Osteoblast (primary cell): Measurements from ENCODE around the gene LCOR. TPM values are rescaled to one million over a fixed set of nuclear protein-coding genes. Genes with fewer than 3 reads are reported as not detected.

Experiments
- DNase-seq: peaks from one replicate; pipeline ENCODE4 v3.0.0; 2011; ENCODE audit warnings: low spot score, mixed read lengths; ENCODE audit not compliant: insufficient read length; ENCODE audit errors: missing footprints
- H2AFZ ChIP-seq: 2 replicates; pipeline ENCODE4 v1.6.0; 2011; ENCODE audit warnings: mild to moderate bottlenecking, low read length
- H3K27ac ChIP-seq: 2 replicates; pipeline ENCODE4 v1.5.1; 2011; ENCODE audit warnings: mild to moderate bottlenecking, low read depth, low read length, moderate library complexity
- H3K27me3 ChIP-seq: 2 replicates; pipeline ENCODE4 v1.6.0; 2012; ENCODE audit warnings: mild to moderate bottlenecking, control low read depth, inconsistent platforms, low read length, moderate library complexity; ENCODE audit not compliant: insufficient read depth
- H3K36me3 ChIP-seq: 2 replicates; pipeline ENCODE4 v1.5.1; 2011; ENCODE audit warnings: mild to moderate bottlenecking, low read length, control low read depth, moderate library complexity; ENCODE audit not compliant: insufficient read depth
- H3K4me1 ChIP-seq: 2 replicates; pipeline ENCODE4 v1.5.1; 2011; ENCODE audit warnings: mild to moderate bottlenecking, low read length, control low read depth, moderate library complexity; ENCODE audit not compliant: insufficient read depth
- H3K4me2 ChIP-seq: 2 replicates; pipeline ENCODE4 v1.6.0; 2011; ENCODE audit warnings: mild to moderate bottlenecking, low read length; ENCODE audit not compliant: insufficient read depth
- H3K4me3 ChIP-seq: fragments of 200-600 bp; sonication (generic); 3 replicates; pipeline ENCODE4 v1.5.1; 2012; ENCODE audit warnings: mild to moderate bottlenecking, low read length, inconsistent platforms; ENCODE audit not compliant: insufficient read depth
- H3K79me2 ChIP-seq: 2 replicates; pipeline ENCODE4 v1.6.0; 2012; ENCODE audit warnings: mild to moderate bottlenecking, low read length, control low read depth, inconsistent platforms; ENCODE audit not compliant: insufficient read depth
- H3K9me3 ChIP-seq: 2 replicates; pipeline ENCODE4 v1.5.1; 2011; ENCODE audit warnings: low read depth, low read length, control low read depth
- H4K20me1 ChIP-seq: 2 replicates; pipeline ENCODE4 v1.6.0; 2012; ENCODE audit warnings: mild to moderate bottlenecking, low read length, control low read depth; ENCODE audit not compliant: insufficient read depth
- total RNA-seq: library from RNA; depleted of rRNA; stranded (reverse); fragments of >200 nt; gene quantifications from 2 replicates; pipeline ENCODE4 v1.2.3, GENCODE V29; 2012
- TF ChIP-seq, protein P1 (sequence below): IDR thresholded peaks from 2 replicates; pipeline ENCODE4 v1.5.1; 2011; ENCODE audit warnings: mild to moderate bottlenecking, low read depth, low read length, moderate library complexity; ENCODE audit errors: extremely low read depth

The LCOR gene
- total RNA-seq, 1 donor, result 19.2 TPM

DNA sequence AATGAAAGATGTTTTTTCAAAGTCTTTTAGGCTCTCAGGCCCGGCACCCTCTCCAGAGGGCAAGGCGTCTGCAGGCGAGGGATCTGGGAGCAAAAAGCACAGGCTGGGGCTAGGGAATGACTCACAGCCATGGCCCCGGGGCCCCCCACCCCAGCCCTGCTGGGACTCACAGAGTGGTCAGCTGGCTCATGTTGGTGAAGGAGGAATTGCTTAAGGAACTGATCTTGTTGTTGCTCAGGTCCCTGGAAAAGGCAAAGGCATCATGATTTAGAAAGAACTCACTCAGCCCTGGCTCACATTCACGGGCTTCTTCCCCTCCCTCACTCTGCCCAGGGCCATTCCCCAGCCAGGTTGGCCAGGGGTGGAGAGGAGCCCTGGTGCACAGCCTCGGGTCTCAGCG is 202.2 kb downstream of the LCOR start:
- no peak overlapping the region for H3K4me3 ChIP-seq
- H3K27ac ChIP-seq, result no peak overlapping the region
- TF ChIP-seq, protein P1, sequence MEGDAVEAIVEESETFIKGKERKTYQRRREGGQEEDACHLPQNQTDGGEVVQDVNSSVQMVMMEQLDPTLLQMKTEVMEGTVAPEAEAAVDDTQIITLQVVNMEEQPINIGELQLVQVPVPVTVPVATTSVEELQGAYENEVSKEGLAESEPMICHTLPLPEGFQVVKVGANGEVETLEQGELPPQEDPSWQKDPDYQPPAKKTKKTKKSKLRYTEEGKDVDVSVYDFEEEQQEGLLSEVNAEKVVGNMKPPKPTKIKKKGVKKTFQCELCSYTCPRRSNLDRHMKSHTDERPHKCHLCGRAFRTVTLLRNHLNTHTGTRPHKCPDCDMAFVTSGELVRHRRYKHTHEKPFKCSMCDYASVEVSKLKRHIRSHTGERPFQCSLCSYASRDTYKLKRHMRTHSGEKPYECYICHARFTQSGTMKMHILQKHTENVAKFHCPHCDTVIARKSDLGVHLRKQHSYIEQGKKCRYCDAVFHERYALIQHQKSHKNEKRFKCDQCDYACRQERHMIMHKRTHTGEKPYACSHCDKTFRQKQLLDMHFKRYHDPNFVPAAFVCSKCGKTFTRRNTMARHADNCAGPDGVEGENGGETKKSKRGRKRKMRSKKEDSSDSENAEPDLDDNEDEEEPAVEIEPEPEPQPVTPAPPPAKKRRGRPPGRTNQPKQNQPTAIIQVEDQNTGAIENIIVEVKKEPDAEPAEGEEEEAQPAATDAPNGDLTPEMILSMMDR, result no peak
- no peak overlapping the region for H3K4me2 ChIP-seq
- H4K20me1 ChIP-seq, result no peaks in the 10 kb centered on the region
- peaks cover 47% of the 10 kb centered on the region for H3K27me3 ChIP-seq
- H3K4me1 ChIP-seq, result peaks cover 8% of the 10 kb centered on the region
- no peaks in the 10 kb centered on the region for H3K9me3 ChIP-seq
- H3K79me2 ChIP-seq, result no peaks in the 10 kb centered on the region
- no peaks in the 10 kb centered on the region for H3K36me3 ChIP-seq
- DNase-seq, result peak; percentile 78
- no peak overlapping the region for H2AFZ ChIP-seq

DNA sequence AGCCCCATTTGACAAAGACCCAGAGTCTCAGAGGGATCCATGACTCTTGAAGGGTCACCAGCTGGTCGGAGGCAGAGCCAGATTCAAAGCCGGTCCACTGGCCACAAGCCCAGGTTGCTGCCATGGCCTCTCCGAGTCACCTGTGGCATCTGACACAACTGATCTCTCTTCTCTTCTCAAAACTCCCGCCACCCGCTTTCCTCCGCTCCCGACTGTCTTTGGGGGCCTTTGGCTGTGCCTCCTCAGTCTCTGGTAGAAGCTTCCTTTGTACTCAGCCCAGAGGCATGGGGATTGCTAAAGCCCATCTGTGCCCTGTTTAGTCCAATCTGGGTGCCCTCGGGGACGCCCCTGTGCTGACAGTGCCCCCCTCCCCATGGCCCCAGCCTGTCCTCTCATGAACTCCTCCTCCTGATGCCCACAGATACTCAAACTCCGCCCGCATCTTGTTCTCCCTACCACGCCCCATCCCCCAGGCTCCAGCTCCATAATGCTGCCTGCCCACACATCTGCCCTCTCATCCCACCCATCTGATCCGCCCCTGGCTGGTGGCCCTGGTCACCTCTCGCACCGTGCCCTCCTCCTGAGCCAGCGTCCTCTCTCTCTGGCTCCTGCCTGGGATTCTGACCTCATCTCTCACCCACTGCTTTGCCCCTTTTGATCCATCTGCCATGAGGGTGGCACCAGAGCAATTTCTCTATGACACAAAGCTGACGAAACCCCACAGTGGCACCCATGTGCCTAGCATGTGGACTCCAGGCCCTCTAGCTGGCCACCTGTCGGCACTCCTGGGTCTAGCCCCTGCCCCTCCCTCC is 203.1 kb downstream of the LCOR start:
- Histone ChIP-seq H3K36me3 (no peaks in the 10 kb centered on the region), H4K20me1 (no peaks in the 10 kb centered on the region), H3K4me1 (peaks cover 8% of the 10 kb centered on the region), H3K4me3 (no peak overlapping the region), H3K27ac (no peak overlapping the region), H3K4me2 (no peak overlapping the region), H3K27me3 (peaks cover 41% of the 10 kb centered on the region), H3K9me3 (no peaks in the 10 kb centered on the region), H3K79me2 (no peaks in the 10 kb centered on the region), H2AFZ (no peak overlapping the region)
- peak; percentile 37 for DNase-seq
- TF ChIP-seq, protein P1, result no peak

DNA sequence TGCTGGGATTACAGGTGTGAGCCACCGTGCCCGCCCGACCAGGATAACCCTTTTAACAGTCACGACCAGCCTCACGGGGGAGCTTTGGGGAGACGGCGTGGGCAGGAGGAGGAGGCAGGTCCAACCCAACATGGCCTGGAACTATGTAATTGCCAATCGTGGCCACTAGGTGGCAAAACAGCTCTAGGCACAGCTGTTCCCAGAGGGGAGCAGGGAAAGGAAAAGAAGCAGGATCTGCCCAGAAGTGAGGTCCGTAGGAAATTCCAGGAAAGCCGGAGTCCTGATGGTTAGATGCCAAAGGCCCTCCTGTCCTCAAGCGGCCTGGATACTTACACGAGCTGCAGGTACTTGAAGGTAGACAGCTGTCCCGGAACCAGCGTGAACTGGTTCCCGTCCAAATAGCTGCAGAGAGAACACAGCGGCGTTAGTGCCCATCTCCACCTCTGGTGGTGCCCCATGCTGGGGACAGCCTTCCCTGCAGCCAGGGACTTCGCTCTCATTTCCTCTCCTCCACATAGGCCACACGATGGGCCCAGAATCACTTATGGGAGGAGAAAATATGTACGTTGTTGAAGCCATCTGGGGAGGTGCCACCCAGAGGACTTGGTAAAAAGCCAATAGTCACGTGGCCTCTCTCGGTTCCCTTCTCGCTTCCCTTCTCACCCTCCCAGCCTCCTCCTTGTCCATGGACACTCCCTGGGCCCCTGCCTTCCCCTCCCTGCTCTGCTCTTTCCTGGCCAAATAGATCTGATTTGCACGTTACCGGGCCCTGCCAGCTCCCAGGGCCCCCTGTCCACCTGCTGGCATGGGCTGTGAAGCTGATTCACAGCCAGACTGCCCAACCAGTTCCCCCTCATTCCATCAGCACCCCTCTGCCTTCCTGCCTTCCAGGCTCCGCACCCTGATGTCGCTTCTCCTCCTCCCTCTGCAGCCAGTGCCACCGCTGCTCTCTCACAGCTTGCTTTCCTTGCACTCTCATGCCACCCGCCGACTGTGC is 205.6 kb downstream of the LCOR start:
- Histone ChIP-seq H3K9me3 (no peaks in the 10 kb centered on the region), H3K27ac (no peak overlapping the region), H3K4me1 (peaks cover 8% of the 10 kb centered on the region), H2AFZ (peak overlapping the region; percentile 98), H3K4me3 (peak overlapping the region; percentile 73), H3K4me2 (peak overlapping the region; percentile 99), H3K79me2 (no peaks in the 10 kb centered on the region), H4K20me1 (no peaks in the 10 kb centered on the region), H3K27me3 (peaks cover 20% of the 10 kb centered on the region), H3K36me3 (no peaks in the 10 kb centered on the region)
- TF ChIP-seq, protein P1, result peak; percentile 82
- peak; percentile 97 for DNase-seq

DNA sequence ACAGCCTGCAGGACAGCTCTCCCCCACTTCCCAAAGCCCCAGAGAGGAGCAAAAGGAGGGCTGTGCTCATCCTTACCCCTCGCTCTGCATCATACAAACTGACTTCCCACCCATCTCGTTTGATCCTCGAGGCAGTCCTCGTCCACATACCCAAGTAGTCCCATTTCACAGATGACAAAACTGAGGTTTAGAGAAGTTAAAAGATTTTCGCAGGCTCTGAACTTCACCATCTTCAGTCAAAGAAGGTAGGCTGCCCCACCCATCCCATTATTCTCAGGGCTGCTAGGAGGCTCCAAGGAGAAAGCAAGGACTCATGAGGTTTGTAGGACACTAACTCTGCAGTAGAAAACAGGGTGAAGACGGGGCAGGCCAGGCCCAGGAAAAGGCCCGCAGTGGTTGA is 206.6 kb downstream of the LCOR start:
- Histone ChIP-seq H4K20me1 (no peaks in the 10 kb centered on the region), H3K4me3 (no peak overlapping the region), H3K27ac (no peak overlapping the region), H3K27me3 (peaks cover 18% of the 10 kb centered on the region), H3K4me1 (peaks cover 8% of the 10 kb centered on the region), H3K4me2 (no peak overlapping the region), H2AFZ (no peak overlapping the region), H3K79me2 (no peaks in the 10 kb centered on the region), H3K36me3 (no peaks in the 10 kb centered on the region), H3K9me3 (no peaks in the 10 kb centered on the region)
- peak; percentile 39 for DNase-seq
- TF ChIP-seq, protein P1, result no peak
